Measurements from ENCODE around the gene ZCCHC14. TPM values are rescaled to one million over a fixed set of nuclear protein-coding genes. Genes with fewer than 3 reads are reported as not detected.

The ZCCHC14 gene
- total RNA-seq, 6 donors from 2014 or later, result 17.2 to 35.3 (median 26.3) TPM

- Histone ChIP-seq H3K4me1 (no peaks in the 10 kb centered on the region), H3K4me3 (no peak overlapping the region), H3K27me3 (no peaks in the 10 kb centered on the region), H3K36me3 (peaks cover 10 to 96% (median 72%) of the 10 kb centered on the region in 4 donors), H3K9me3 (no peaks in the 10 kb centered on the region), H3K27ac (no peak overlapping the region)
- no peak for DNase-seq
- no peak for TF ChIP-seq EP300 (IDR thresholded peaks at IDR 0.05)
- TF ChIP-seq CTCF (IDR thresholded peaks at IDR 0.05), result no peak
- TF ChIP-seq POLR2AphosphoS5 (IDR thresholded peaks at IDR 0.05), result no peak
- TF ChIP-seq POLR2A (IDR thresholded peaks at IDR 0.05), result no peak
- 81 to 88% methylated on average over 6 of the region's 6 CpGs for WGBS, 2 donors
- no peak for ATAC-seq (ENCODE audit: low FRiP score in 2 of 2)
Measured at GRCh38 chr16:87418644-87419043, 74.2 kb downstream of the ZCCHC14 start.

GRCh38 chr16:87418216-87418615 lies 74.6 kb downstream of the ZCCHC14 start:
- H3K27me3 ChIP-seq, result no peaks in the 10 kb centered on the region
- H3K27ac ChIP-seq, result no peak overlapping the region
- ATAC-seq (ENCODE audit: low FRiP score in 2 of 2) (no peak), DNase-seq (no peak)
- no peaks in the 10 kb centered on the region for H3K9me3 ChIP-seq
- H3K4me1 ChIP-seq, result no peaks in the 10 kb centered on the region
- H3K4me3 ChIP-seq, result no peak overlapping the region
- H3K36me3 ChIP-seq, result peaks cover 10 to 96% (median 73%) of the 10 kb centered on the region in 4 donors
- 91 to 97% methylated on average over 15 to 18 of the region's 18 CpGs for WGBS, 2 donors
- TF ChIP-seq POLR2A (IDR thresholded peaks at IDR 0.05), result no peak
- no peak for TF ChIP-seq EP300 (IDR thresholded peaks at IDR 0.05)
- no peak for TF ChIP-seq CTCF (IDR thresholded peaks at IDR 0.05)
- TF ChIP-seq POLR2AphosphoS5 (IDR thresholded peaks at IDR 0.05), result no peak

GRCh38 chr16:87417528-87417910 lies 75.3 kb downstream of the ZCCHC14 start:
- ATAC-seq (ENCODE audit: low FRiP score in 2 of 2), result peak in 1 of 2 donors; percentile 40
- DNase-seq, result peak in 1 of 2 donors; percentile 82
- H3K36me3 ChIP-seq, result peaks cover 16 to 96% (median 73%) of the 10 kb centered on the region in 4 donors
- no peaks in the 10 kb centered on the region for H3K9me3 ChIP-seq
- H3K4me1 ChIP-seq, result no peaks in the 10 kb centered on the region
- no peaks in the 10 kb centered on the region for H3K27me3 ChIP-seq
- no peak overlapping the region for H3K4me3 ChIP-seq
- H3K27ac ChIP-seq, result no peak overlapping the region
- TF ChIP-seq POLR2AphosphoS5 (IDR thresholded peaks at IDR 0.05) (no peak), EP300 (IDR thresholded peaks at IDR 0.05) (no peak), POLR2A (IDR thresholded peaks at IDR 0.05) (no peak), CTCF (IDR thresholded peaks at IDR 0.05) (no peak)
- WGBS, 2 donors, result 96% methylated on average over 12 to 13 of the region's 13 CpGs

- H3K4me1 ChIP-seq, result no peaks in the 10 kb centered on the region
- H3K4me3 ChIP-seq, result no peak overlapping the region
- no peaks in the 10 kb centered on the region for H3K27me3 ChIP-seq
- no peak for ATAC-seq (ENCODE audit: low FRiP score in 2 of 2)
- DNase-seq, result no peak
- H3K9me3 ChIP-seq, result no peaks in the 10 kb centered on the region
- no peak overlapping the region for H3K27ac ChIP-seq
- TF ChIP-seq CTCF (IDR thresholded peaks at IDR 0.05) (peak in 5 of 6 experiments; percentile 41 to 67 (median 50)), POLR2A (IDR thresholded peaks at IDR 0.05) (no peak), POLR2AphosphoS5 (IDR thresholded peaks at IDR 0.05) (peak in 1 of 2 donors; percentile 45), EP300 (IDR thresholded peaks at IDR 0.05) (no peak)
- 82 to 84% methylated on average over 16 to 23 of the region's 23 CpGs for WGBS, 2 donors
- peaks cover 21 to 96% (median 73%) of the 10 kb centered on the region in 4 donors for H3K36me3 ChIP-seq
Measured at GRCh38 chr16:87416826-87417527, 75.8 kb downstream of the ZCCHC14 start.

GRCh38 chr16:87415441-87415840 lies 77.4 kb downstream of the ZCCHC14 start:
- no peak for ATAC-seq (ENCODE audit: low FRiP score in 2 of 2)
- no peaks in the 10 kb centered on the region for H3K9me3 ChIP-seq
- H3K27ac ChIP-seq, result no peak overlapping the region
- peaks cover 25 to 99% (median 73%) of the 10 kb centered on the region in 4 donors for H3K36me3 ChIP-seq
- WGBS, 2 donors, result 88 to 91% methylated on average over 9 of the region's 9 CpGs
- no peaks in the 10 kb centered on the region for H3K4me1 ChIP-seq
- H3K27me3 ChIP-seq, result no peaks in the 10 kb centered on the region
- TF ChIP-seq POLR2AphosphoS5 (IDR thresholded peaks at IDR 0.05) (no peak), EP300 (IDR thresholded peaks at IDR 0.05) (no peak), POLR2A (IDR thresholded peaks at IDR 0.05) (no peak), CTCF (IDR thresholded peaks at IDR 0.05) (no peak)
- DNase-seq, result no peak
- H3K4me3 ChIP-seq, result no peak overlapping the region

All from upper lobe of left lung (tissue), 6 donors.